Raji (cell line): ENCODE results near the gene BRS3.

Source experiments
- POLR2A ChIP-seq: IDR thresholded peaks from 2 replicates; pipeline ENCODE4 v1.6.1; 2011; ENCODE audit warnings: low read depth, low read length, control low read depth; ENCODE audit not compliant: insufficient read depth

Gene BRS3

GRCh38 chrX:136487647-136488046 is at the start of gene BRS3:
TSS of gene BRS3 (plus strand) at chrX:136487947. CDS start at chrX:136488115, 168 bp downstream.
- TF ChIP-seq POLR2A = no peak

GRCh38 chrX:136438192-136438591 is 49.6 kb upstream of the BRS3 start:
- TF ChIP-seq POLR2A = no peak

GRCh38 chrX:136446208-136446607 is 41.5 kb upstream of the BRS3 start:
- no peak for TF ChIP-seq POLR2A

- no peak for TF ChIP-seq POLR2A
Measured at GRCh38 chrX:136447308-136447707, 40.4 kb upstream of the BRS3 start.

GRCh38 chrX:136447968-136448367 is 39.8 kb upstream of the BRS3 start:
- TF ChIP-seq POLR2A = no peak

GRCh38 chrX:136450050-136450830 is 37.5 kb upstream of the BRS3 start:
- TF ChIP-seq POLR2A = no peak

- TF ChIP-seq POLR2A = no peak
Measured at GRCh38 chrX:136452614-136453013, 35.1 kb upstream of the BRS3 start.

GRCh38 chrX:136453114-136453513 is 34.6 kb upstream of the BRS3 start:
- TF ChIP-seq POLR2A = no peak

- TF ChIP-seq POLR2A = no peak
Measured at GRCh38 chrX:136453771-136454170, 34.0 kb upstream of the BRS3 start.

GRCh38 chrX:136456133-136456532 is 31.6 kb upstream of the BRS3 start:
- TF ChIP-seq POLR2A = no peak

- no peak for TF ChIP-seq POLR2A
Measured at GRCh38 chrX:136457303-136457917, 30.3 kb upstream of the BRS3 start.

- no peak for TF ChIP-seq POLR2A
Measured at GRCh38 chrX:136464589-136464988, 23.2 kb upstream of the BRS3 start.

- TF ChIP-seq POLR2A = no peak
Measured at GRCh38 chrX:136467303-136467702, 20.4 kb upstream of the BRS3 start.

GRCh38 chrX:136468391-136469103 is 19.2 kb upstream of the BRS3 start:
- TF ChIP-seq POLR2A = no peak

GRCh38 chrX:136473663-136474062 is 14.1 kb upstream of the BRS3 start:
- no peak for TF ChIP-seq POLR2A

GRCh38 chrX:136475236-136475635 is 12.5 kb upstream of the BRS3 start:
- no peak for TF ChIP-seq POLR2A
